ENCODE data around the gene GRIK4.

GRIK4 gene

GRCh38 chr11:120972621-120973020 is 461.1 kb downstream of the GRIK4 start:
- Histone ChIP-seq H3K27me3 (no peaks in the 10 kb centered on the region), H4K20me1 (no peaks in the 10 kb centered on the region), H3K4me3 (no peak overlapping the region), H3K4me2 (no peak overlapping the region), H3K36me3 (no peaks in the 10 kb centered on the region), H3K27ac (no peak overlapping the region), H3K9ac (no peak overlapping the region), H3K4me1 (no peaks in the 10 kb centered on the region), H3K9me3 (replicated peaks in 1 of 11) (no peaks in the 10 kb centered on the region)
- no peak for TF ChIP-seq Cebpa-rat (IDR thresholded peaks at IDR 0.05)

DNA sequence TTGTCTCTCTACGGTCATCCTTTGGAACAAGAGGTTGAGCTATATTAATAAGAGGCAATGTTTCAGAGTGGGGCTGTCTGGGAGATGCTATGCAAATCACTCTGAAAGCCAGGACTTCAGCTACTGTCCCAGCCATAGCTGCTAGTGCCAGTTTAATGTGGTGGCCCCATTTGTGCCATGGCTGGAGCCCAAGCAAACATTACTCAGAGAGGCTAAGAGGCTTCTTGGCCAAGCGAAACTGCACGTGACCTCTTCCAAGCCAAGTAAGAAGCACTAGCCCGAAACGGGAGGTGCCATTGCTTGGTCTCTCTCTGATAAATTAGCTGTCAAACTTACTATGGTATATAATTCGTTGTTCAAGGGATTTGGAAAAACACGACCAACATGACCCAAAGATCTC is 462.0 kb downstream of the GRIK4 start:
- H3K4me1 ChIP-seq, result no peaks in the 10 kb centered on the region
- no peaks in the 10 kb centered on the region for H4K20me1 ChIP-seq
- no peaks in the 10 kb centered on the region for H3K9me3 ChIP-seq (replicated peaks in 1 of 11)
- no peak for TF ChIP-seq Cebpa-rat (IDR thresholded peaks at IDR 0.05)
- no peak overlapping the region for H3K9ac ChIP-seq
- no peak overlapping the region for H3K27ac ChIP-seq
- H3K27me3 ChIP-seq, result no peaks in the 10 kb centered on the region
- no peak overlapping the region for H3K4me3 ChIP-seq
- no peak overlapping the region for H3K4me2 ChIP-seq
- no peaks in the 10 kb centered on the region for H3K36me3 ChIP-seq

- Histone ChIP-seq H3K9me3 (replicated peaks in 1 of 11) (no peaks in the 10 kb centered on the region), H3K27me3 (no peaks in the 10 kb centered on the region), H4K20me1 (no peaks in the 10 kb centered on the region), H3K36me3 (no peaks in the 10 kb centered on the region), H3K27ac (no peak overlapping the region), H3K4me2 (no peak overlapping the region), H3K4me1 (no peaks in the 10 kb centered on the region), H3K9ac (no peak overlapping the region), H3K4me3 (no peak overlapping the region)
- no peak for TF ChIP-seq Cebpa-rat (IDR thresholded peaks at IDR 0.05)
These were observed 462.9 kb downstream of the GRIK4 start for GRCh38 chr11:120974466-120974865.

DNA sequence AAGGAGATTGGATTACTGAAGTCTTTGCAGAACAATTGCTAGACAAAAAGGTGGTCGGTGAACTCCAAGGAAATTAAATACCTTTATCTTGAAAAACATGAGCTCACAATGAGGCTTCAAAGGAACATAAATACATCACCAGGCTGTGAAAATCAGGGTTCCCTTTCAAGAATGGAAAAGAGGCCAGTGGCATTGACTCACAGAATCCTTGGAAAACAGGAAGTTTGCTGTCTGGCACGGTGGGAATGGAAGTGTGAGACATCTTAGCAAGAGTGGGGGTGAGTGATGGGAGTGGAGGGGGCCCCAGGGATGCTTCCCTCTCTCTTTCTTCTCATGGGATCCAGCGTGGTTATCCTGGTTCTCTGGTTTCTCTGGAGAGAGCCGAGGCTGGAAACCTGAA is 463.4 kb downstream of the GRIK4 start:
- Histone ChIP-seq H3K4me1 (no peaks in the 10 kb centered on the region), H3K9ac (no peak overlapping the region), H4K20me1 (no peaks in the 10 kb centered on the region), H3K4me2 (no peak overlapping the region), H3K27me3 (no peaks in the 10 kb centered on the region), H3K36me3 (no peaks in the 10 kb centered on the region), H3K9me3 (replicated peaks in 1 of 11) (no peaks in the 10 kb centered on the region), H3K4me3 (no peak overlapping the region), H3K27ac (no peak overlapping the region)
- TF ChIP-seq Cebpa-rat (IDR thresholded peaks at IDR 0.05), result no peak

DNA sequence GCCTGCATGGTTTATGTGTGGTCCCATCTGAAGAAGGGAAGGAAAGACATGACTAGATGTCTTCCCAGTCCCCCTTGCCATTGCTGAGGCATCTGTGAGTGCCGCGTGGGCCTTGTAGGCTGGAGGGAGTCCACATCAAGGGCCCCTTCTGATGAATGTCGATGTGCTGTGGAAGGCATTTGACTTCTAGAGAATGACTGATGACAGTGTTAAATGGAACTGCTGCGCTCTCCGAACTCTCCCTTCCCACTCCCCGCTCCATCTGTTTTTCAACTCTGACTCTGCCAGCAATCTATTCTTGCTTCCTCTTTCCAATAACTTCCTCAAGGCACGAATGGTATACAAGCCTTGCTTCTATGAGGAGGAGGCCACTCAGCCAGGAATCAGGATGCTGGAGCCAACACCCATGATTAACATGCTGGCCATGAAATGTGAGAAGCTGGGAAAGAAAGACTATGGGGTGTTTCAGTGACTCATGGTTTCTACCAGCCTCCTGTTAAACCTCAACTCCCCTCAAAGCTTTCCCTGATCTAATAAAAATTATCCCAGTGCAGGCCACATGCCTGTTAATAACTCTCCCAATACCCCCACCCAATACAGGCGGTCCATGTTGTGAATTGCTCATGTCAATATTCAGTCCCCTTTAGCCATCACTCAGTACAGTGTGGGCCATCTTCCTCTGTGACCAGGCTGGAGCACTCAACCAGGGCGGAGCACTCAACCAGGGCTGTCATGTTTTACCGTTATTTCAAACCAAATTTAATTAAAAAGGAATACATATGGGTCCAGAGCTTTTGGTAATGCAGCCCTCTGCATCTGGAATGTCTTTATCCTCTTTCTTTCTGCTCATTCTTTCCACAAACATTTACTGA is 466.0 kb downstream of the GRIK4 start:
- Histone ChIP-seq H3K27ac (no peak overlapping the region), H3K4me2 (no peak overlapping the region), H3K27me3 (no peaks in the 10 kb centered on the region), H4K20me1 (no peaks in the 10 kb centered on the region), H3K9ac (no peak overlapping the region), H3K4me3 (no peak overlapping the region), H3K9me3 (replicated peaks in 1 of 11) (no peaks in the 10 kb centered on the region), H3K4me1 (no peaks in the 10 kb centered on the region), H3K36me3 (no peaks in the 10 kb centered on the region)
- no peak for TF ChIP-seq Cebpa-rat (IDR thresholded peaks at IDR 0.05)

DNA sequence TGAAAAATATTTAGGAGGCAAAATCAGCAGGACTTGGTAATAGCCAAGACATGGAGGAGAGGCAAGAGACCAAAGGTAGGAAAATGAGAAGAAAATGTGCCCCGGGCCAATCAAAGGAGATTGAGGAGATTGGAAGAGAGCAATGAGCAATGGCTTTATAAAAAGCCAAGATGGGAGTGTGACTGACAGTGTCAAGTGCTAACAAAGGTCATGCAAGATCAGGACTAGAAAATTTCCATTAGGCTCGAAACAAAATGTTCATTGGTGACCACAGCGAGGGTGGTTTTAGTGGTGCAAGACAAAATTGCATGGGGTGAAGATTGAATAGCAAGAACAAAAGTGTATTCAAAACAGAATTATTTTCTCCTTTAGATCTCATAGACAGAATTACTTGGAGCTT is 467.2 kb downstream of the GRIK4 start:
- Histone ChIP-seq H3K27ac (no peak overlapping the region), H3K36me3 (no peaks in the 10 kb centered on the region)

DNA sequence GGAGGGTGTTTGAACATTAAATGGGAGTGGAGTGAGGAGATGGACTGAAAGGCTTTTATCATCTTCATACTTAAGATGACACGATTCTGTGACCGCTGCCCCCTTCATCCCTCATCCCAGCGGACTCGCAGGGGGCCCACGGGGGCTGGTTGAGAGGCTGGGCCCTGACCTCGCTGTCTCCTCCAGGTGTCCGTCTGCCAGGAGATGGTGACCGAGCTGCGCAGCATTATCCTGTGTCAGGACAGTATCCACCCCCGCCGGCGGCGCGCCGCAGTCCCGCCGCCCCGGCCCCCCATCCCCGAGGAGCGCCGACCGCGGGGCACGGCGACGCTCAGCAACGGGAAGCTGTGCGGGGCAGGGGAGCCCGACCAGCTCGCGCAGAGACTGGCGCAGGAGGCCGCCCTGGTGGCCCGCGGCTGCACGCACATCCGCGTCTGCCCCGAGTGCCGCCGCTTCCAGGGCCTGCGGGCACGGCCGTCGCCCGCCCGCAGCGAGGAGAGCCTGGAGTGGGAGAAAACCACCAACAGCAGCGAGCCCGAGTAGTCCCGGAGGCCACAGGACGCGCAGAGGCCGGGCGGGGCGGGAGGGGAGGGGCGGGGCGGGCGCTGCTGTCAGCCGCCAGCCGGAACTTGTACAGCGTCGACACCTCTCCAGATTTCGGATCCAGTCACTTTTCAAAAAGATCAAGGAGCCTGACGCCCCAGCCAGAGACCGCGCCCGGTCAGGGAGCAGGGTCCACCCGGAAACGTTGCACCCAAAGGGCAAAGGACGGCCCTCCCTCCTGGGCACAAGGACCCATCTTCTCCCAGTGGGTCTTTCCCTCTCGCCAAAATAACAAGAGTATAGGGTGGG is 474.4 kb downstream of the GRIK4 start:
- peak overlapping the region; percentile 79 to 91 (median 88) for H3K4me2 ChIP-seq
- TF ChIP-seq Cebpa-rat (IDR thresholded peaks at IDR 0.05), result no peak

More for the DNA sequence above, 467.2 kb downstream of the GRIK4 start:
- H3K9ac ChIP-seq, result no peak overlapping the region
- no peak overlapping the region for H3K4me3 ChIP-seq
- H3K9me3 ChIP-seq (replicated peaks in 1 of 11), result no peaks in the 10 kb centered on the region
- H3K27me3 ChIP-seq, result no peaks in the 10 kb centered on the region
- no peak overlapping the region for H3K4me2 ChIP-seq
- no peaks in the 10 kb centered on the region for H4K20me1 ChIP-seq
- no peaks in the 10 kb centered on the region for H3K4me1 ChIP-seq
- TF ChIP-seq Cebpa-rat (IDR thresholded peaks at IDR 0.05), result no peak

GRCh38 chr11:120988603-120989002 is 477.1 kb downstream of the GRIK4 start:
- Histone ChIP-seq H3K27me3 (peaks cover 0 to 14% (median 4%) of the 10 kb centered on the region in 11 experiments; a peak in 10 of 22 replicates), H3K36me3 (no peaks in the 10 kb centered on the region), H4K20me1 (no peaks in the 10 kb centered on the region), H3K4me3 (no peak overlapping the region), H3K9me3 (replicated peaks in 1 of 11) (no peaks in the 10 kb centered on the region), H3K27ac (no peak overlapping the region), H3K4me1 (peaks cover 0 to 11% (median 6%) of the 10 kb centered on the region in 10 experiments; a peak in 7 of 20 replicates), H3K4me2 (no peak overlapping the region), H3K9ac (no peak overlapping the region)
- no peak for TF ChIP-seq Cebpa-rat (IDR thresholded peaks at IDR 0.05)

More for the DNA sequence above, 474.4 kb downstream of the GRIK4 start:
- Histone ChIP-seq H3K9me3 (replicated peaks in 1 of 11) (no peaks in the 10 kb centered on the region), H4K20me1 (no peaks in the 10 kb centered on the region), H3K36me3 (no peaks in the 10 kb centered on the region), H3K27me3 (peaks cover 0 to 14% (median 4%) of the 10 kb centered on the region in 11 experiments; a peak in 10 of 22 replicates), H3K9ac (peak overlapping the region; percentile 17 to 65 (median 56); a peak in 20 of 22 replicates), H3K27ac (0 out of 22 replicates have a peak overlapping the region, but pooled peaks of 1 of the 11 experiments have one; percentile 37), H3K4me3 (peak overlapping the region; percentile 47 to 68 (median 59)), H3K4me1 (peaks cover 0 to 11% (median 6%) of the 10 kb centered on the region in 10 experiments; a peak in 7 of 20 replicates)
